Activated CD4-positive, alpha-beta T cell treated with anti-CD3 and anti-CD28 coated beads for 36 hours (primary cell): ENCODE results near the gene PLXNA4. TPM values are rescaled to one million over a fixed set of nuclear protein-coding genes. Genes with fewer than 3 reads are reported as not detected.

Experiments used
- ATAC-seq: fragments of 200-7000 bp; cut with Tn5 transposase; one replicate; pipeline ENCODE4 v1.10.0; 2021; ENCODE audit warnings: mild to moderate bottlenecking, moderate library complexity
- CTCF ChIA-PET: fragments of 350-600 bp; sonication (Branson Sonifier 250); formaldehyde crosslinking; loops from one replicate; lab custom pipeline; 2021; ENCODE audit warnings: antibody characterized with exemption; lab: Charles Lee
- POLR2A ChIA-PET: fragments of 350-600 bp; sonication (Branson Sonifier 250); formaldehyde crosslinking; loops from one replicate; lab custom pipeline; 2021; ENCODE audit warnings: antibody characterized with exemption, inconsistent platforms; lab: Charles Lee
- DNase-seq: peaks from one replicate; pipeline ENCODE4 v3.0.0-alpha.2; 2020
- H3K27ac Mint-ChIP-seq: one replicate; pipeline ENCODE4 v1.8.0; 2021; ENCODE audit warnings: mixed read lengths
- H3K27me3 Mint-ChIP-seq: one replicate; pipeline ENCODE4 v1.8.0; 2021; ENCODE audit warnings: mixed read lengths
- H3K36me3 Mint-ChIP-seq: one replicate; pipeline ENCODE4 v1.8.0; 2021; ENCODE audit warnings: low read depth, mixed read lengths
- H3K4me1 Mint-ChIP-seq: one replicate; pipeline ENCODE4 v1.8.0; 2021; ENCODE audit warnings: mixed read lengths
- H3K4me3 Mint-ChIP-seq: one replicate; pipeline ENCODE4 v1.8.0; 2021; ENCODE audit warnings: mild to moderate bottlenecking, moderate library complexity, mixed read lengths
- H3K9me3 Mint-ChIP-seq: one replicate; pipeline ENCODE4 v1.8.0; 2021; ENCODE audit warnings: low read depth, mixed read lengths
- intact Hi-C, 2 experiments: fragments of 100-400 bp; cut with DNase I in 1 of 2; cut with micrococcal nuclease in 1 of 2; formaldehyde crosslinking; loops; one replicate each; pipeline versions ENCODE4 v1.14.2 to v1.15.1; 2022 to 2024; cut with DNase I, micrococcal nuclease
- total RNA-seq, 2 experiments: library from RNA; stranded (reverse); gene quantifications; one replicate each; pipeline ENCODE4 v1.2.3, GENCODE V29; 2021

Gene PLXNA4
- total RNA-seq, 2 experiments from 2014 or later: 0.07 to 0.09 TPM

DNA sequence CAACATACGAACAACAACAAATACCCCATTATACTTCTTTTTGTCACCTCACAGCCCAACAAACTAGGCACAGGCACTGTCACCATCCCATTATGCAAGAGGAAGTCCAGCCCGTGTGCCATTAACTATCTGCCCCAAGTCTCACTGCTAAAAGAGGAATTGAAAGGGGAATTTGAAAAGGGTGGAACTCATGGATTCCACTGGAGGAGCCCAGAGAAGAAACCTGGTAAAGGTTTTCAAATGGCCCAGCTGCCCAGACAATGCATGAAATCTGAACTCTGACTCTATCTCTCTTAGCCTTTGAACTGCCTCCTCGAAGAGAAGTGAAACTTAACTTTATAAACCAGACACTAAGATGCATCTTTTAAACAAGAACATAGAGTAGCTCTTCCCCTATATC, 130.0 kb downstream of the PLXNA4 start:
- H3K27me3 Mint-ChIP-seq: no peaks in the 10 kb centered on the region
- ATAC-seq: no peak
- H3K4me3 Mint-ChIP-seq: no peak overlapping the region
- no peaks in the 10 kb centered on the region for H3K36me3 Mint-ChIP-seq
- CTCF ChIA-PET: no interaction called here
- no peak overlapping the region for H3K27ac Mint-ChIP-seq
- no peaks in the 10 kb centered on the region for H3K9me3 Mint-ChIP-seq
- DNase-seq: no peak
- intact Hi-C loops: no loop called here
- peaks cover 4% of the 10 kb centered on the region for H3K4me1 Mint-ChIP-seq
- POLR2A ChIA-PET: no interaction called here

DNA sequence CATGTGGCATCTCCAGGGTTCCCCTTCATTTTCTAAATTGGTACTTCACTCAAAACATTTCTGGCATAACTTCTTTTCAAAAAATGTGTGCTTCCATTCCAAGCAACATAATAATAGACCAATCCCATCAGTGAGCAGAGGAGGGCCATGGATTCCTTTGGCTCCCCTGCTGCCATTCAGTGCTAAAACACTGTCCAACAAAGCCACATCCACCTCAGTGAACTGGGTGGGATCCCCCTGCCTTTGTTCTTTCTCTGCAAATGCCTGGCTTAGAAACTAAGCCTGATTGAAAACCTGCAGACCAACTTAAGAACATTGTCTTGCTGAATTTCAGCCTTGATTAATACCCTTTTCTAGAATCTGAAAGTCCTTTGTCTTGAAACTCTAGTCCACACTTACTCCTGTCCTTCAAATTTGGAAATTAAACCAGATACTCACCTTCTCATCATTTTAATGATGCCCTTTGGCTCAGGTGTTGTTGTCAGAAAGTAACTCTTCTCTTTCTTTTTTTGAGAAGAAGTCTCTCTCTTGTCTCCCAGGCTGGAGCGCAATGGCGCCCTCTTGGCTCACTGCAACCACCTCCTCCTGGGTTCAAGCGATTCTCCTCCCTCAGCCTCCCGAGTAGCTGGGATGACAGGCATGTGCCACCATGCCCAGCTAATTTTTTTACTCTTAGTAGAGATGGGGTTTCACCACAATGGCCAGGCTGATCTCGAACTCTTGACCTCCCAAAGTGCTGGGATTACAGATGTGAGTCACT, 132.3 kb downstream of the PLXNA4 start:
- DNase-seq (no peak), ATAC-seq (no peak)
- no peak overlapping the region for H3K27ac Mint-ChIP-seq
- H3K9me3 Mint-ChIP-seq: no peaks in the 10 kb centered on the region
- ChIA-PET POLR2A (no interaction called here), CTCF (no interaction called here)
- no peak overlapping the region for H3K4me3 Mint-ChIP-seq
- intact Hi-C loops: no loop called here
- no peaks in the 10 kb centered on the region for H3K36me3 Mint-ChIP-seq
- H3K4me1 Mint-ChIP-seq: peaks cover 15% of the 10 kb centered on the region
- no peaks in the 10 kb centered on the region for H3K27me3 Mint-ChIP-seq

DNA sequence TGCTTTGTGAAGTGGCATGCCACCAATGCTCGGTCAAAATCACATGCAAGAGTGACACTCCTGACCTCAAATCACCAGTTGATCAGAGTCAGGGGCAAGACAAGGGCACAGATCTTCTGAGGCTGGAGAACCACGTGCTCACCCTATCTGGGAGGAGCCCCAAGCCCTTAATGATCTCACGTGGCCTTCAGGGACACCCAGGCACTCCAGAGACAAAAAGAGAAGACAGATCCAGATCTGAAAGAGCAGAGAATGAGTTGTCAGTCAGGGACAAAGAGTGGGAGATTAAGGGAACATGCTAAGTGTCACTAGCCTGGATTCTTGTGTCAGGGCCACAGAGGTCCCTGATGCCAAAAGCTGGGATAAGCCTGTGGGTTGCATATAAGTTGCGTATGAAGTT, 134.3 kb downstream of the PLXNA4 start:
- DNase-seq (no peak), ATAC-seq (no peak)
- H3K9me3 Mint-ChIP-seq: no peaks in the 10 kb centered on the region
- no peaks in the 10 kb centered on the region for H3K36me3 Mint-ChIP-seq
- no peak overlapping the region for H3K27ac Mint-ChIP-seq
- intact Hi-C loops: no loop called here
- H3K4me3 Mint-ChIP-seq: no peak overlapping the region
- H3K27me3 Mint-ChIP-seq: no peaks in the 10 kb centered on the region
- H3K4me1 Mint-ChIP-seq: peaks cover 32% of the 10 kb centered on the region
- CTCF ChIA-PET: no interaction called here
- POLR2A ChIA-PET: no interaction called here

DNA sequence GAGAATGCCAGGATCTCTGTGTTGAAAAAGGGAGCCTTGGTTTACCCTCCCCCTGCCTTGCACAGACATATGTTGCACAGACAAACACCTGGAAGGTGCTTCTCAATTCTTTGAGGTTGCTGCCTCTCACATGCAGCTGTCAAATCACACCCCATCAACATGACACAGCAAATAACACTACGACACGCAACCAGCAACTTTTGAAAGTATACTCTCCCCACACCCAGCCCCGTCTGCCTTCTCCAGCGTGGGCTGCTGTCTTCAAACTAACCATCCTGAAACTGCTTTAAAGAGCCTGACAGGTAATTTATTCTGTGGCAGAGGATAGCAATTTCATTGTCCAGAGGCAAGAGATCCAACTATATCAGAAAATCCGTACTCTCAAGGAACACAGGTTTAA, 136.1 kb downstream of the PLXNA4 start:
- H3K9me3 Mint-ChIP-seq: no peaks in the 10 kb centered on the region
- H3K27me3 Mint-ChIP-seq: no peaks in the 10 kb centered on the region
- ATAC-seq: no peak
- no peak for DNase-seq
- CTCF ChIA-PET: no interaction called here
- H3K4me3 Mint-ChIP-seq: no peak overlapping the region
- peak overlapping the region; percentile 20 for H3K27ac Mint-ChIP-seq
- peaks cover 48% of the 10 kb centered on the region for H3K4me1 Mint-ChIP-seq
- POLR2A ChIA-PET: no interaction called here
- no peaks in the 10 kb centered on the region for H3K36me3 Mint-ChIP-seq
- intact Hi-C loops: no loop called here

DNA sequence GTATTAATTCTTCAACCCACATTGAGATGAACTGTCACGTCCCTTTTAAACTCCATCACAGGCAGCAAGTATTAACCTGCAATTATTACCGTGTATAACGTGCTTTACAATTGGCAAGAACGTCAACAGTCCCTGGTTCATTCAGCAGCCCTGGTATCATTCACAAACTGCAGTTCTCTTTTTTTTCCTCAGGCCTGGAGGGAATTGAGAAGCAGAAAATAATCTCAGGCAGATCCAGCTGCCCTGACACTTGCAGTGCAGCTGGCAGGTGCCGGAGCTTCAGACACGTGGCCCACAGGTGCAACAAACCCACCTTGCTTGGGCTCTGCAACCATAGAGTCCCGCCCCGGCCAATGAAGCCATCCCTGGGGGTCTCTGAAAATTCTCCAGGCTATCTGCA, 137.3 kb downstream of the PLXNA4 start:
- H3K27ac Mint-ChIP-seq: no peak overlapping the region
- intact Hi-C loops: no loop called here
- CTCF ChIA-PET: interaction anchor here (1.1 kb wide), 1 partner anchor 142 kb away, joined by 4 read pairs; no protein-coding TSS in a partner anchor
- no peaks in the 10 kb centered on the region for H3K36me3 Mint-ChIP-seq
- DNase-seq (no peak), ATAC-seq (no peak)
- POLR2A ChIA-PET: no interaction called here
- H3K4me3 Mint-ChIP-seq: no peak overlapping the region
- no peaks in the 10 kb centered on the region for H3K9me3 Mint-ChIP-seq
- peaks cover 60% of the 10 kb centered on the region for H3K4me1 Mint-ChIP-seq
- no peaks in the 10 kb centered on the region for H3K27me3 Mint-ChIP-seq

DNA sequence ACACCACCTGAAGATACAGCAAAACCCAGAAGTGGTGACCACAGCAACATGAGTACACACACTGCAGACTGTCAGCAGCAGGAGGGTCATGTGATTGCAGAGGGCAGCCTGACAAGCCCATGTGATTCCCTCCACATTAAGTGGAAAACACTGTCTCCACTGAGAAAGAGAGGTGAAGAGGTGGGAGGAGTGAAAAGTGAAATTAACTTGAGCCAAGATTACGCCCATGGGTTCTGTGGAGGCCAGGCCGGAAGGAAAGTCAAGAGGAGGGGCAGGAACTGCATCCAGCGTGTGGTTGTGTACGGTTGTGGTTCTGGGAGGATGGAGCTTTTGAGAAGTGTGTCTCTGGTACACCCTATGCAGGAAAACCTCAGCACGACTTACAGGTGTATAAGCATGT, 138.5 kb downstream of the PLXNA4 start:
- CTCF ChIA-PET: no interaction called here
- intact Hi-C loops: no loop called here

DNA sequence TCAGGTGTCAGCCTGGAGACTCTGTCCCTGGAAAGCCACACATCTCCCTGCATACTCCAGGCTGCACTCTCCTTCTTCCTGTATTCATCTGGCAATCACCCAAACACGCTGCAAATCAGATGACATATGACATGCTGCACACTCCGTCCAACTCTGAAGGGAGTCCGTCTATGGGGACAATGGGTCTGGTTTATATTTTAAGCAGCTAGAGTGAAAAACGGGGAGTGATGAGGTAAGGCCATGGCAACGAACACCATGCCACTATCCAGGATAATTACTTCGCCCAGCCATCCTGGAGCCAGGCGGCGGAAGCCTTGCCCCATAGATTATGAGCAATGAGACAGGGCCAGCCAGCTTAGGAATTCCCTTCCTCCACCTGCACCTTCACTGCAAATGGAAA, 140.1 kb downstream of the PLXNA4 start:
- POLR2A ChIA-PET: no interaction called here
- Mint-ChIP-seq H3K4me3 (no peak overlapping the region), H3K4me1 (peaks cover 87% of the 10 kb centered on the region), H3K27me3 (no peaks in the 10 kb centered on the region), H3K9me3 (no peaks in the 10 kb centered on the region), H3K36me3 (no peaks in the 10 kb centered on the region), H3K27ac (no peak overlapping the region)
- CTCF ChIA-PET: interaction anchor here (0.8 to 1.2 kb wide), 2 partner anchors 17 to 316 kb away, joined by 3 read pairs; no protein-coding TSS in a partner anchor
- intact Hi-C loops: loop anchor here in 1 of 2 experiments (1.0 kb wide), 1 partner anchor 30 kb away; no protein-coding TSS in a partner anchor
- ATAC-seq (no peak), DNase-seq (no peak)

More for the DNA sequence above, 138.5 kb downstream of the PLXNA4 start:
- Mint-ChIP-seq H3K9me3 (no peaks in the 10 kb centered on the region), H3K4me3 (no peak overlapping the region), H3K27me3 (no peaks in the 10 kb centered on the region), H3K4me1 (peaks cover 70% of the 10 kb centered on the region), H3K36me3 (no peaks in the 10 kb centered on the region), H3K27ac (peak overlapping the region; percentile 63)
- POLR2A ChIA-PET: interaction anchor here (0.6 to 0.7 kb wide), 3 partner anchors 757 to 1688 kb away, joined by 3 to 9 read pairs (median 7); no protein-coding TSS in a partner anchor
- DNase-seq: peak; percentile 47
- peak; percentile 83 for ATAC-seq

DNA sequence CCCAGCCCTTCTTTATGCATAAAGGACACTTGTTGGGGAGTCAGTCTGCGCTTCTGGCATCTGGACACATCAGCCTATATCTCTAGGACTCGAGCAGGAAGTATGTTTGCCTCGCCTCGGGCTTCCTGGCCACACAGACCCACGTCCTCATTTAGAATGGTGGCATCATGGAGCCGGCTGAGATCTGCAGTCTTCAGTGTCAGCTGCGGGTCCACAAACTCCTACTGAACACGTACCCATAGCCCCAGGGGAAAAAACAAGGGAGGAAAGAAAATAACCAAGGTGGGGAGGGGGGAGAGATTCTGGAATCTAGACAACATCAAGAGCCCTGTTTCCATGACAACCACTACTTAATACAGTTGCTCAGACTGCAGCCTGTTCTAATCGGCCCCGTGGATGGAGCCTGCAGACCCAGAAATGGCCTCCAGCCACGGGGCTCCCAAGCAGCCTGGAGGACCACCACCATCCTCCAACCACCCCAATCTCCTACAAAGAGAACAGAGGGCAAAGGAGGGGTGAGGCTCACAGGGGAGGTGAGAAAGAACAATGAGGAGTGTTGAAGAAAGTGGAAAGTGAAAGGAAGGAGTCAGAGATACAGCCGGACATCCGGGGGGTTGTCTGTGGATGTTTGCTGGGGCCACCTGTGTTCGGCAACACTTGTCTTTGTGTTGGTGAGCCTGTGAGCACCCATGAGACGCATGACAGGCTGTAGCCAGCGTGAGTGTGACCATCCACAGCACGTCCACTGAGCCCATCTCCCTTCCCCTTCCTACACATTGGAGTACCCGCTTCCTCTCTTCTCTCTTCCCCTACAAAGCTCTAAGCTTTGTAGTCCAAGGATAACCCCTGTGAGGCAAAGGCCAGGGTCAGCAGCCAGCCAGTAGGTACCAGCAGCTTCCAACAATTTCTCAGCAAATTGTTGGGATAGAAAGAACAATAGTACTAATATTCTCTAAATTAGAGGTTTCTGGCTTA, 141.0 kb downstream of the PLXNA4 start:
- ATAC-seq: no peak
- POLR2A ChIA-PET: no interaction called here
- Mint-ChIP-seq H3K9me3 (no peaks in the 10 kb centered on the region), H3K27me3 (no peaks in the 10 kb centered on the region), H3K4me3 (peak overlapping the region; percentile 14), H3K36me3 (no peaks in the 10 kb centered on the region), H3K4me1 (peaks cover 92% of the 10 kb centered on the region), H3K27ac (peak overlapping the region; percentile 49)
- CTCF ChIA-PET: interaction anchor here (1.2 kb wide), 1 partner anchor 16 kb away, joined by 3 read pairs; no protein-coding TSS in a partner anchor
- DNase-seq: no peak
- intact Hi-C loops: no loop called here

DNA sequence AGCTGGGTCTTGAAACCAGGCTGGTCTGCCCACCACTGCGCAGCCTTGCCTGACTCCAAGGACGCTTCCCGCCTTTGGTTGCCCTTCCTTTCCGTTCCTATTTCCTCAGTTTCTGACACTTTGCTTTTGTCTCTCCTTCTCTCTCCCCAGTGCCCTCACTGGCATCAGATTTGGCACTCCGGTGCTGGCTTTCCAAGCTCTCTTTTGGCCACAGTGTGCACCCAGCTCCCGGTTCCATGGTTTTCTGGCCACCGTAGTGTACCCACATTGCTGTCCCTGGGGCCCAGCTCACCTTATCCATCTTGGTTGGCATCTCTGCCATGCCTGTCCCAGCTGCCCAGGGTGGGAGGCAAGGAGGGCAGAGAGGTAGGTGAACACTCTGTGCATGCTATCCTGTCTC, 142.2 kb downstream of the PLXNA4 start:
- POLR2A ChIA-PET: interaction anchor here (0.6 kb wide), 1 partner anchor 53 kb away, joined by 3 read pairs; no protein-coding TSS in a partner anchor
- CTCF ChIA-PET: interaction anchor here (0.6 to 0.7 kb wide), 3 partner anchors 11 to 1356 kb away, joined by 3 read pairs; no protein-coding TSS in a partner anchor
- ATAC-seq (no peak), DNase-seq (no peak)
- H3K4me3 Mint-ChIP-seq: no peak overlapping the region
- no peaks in the 10 kb centered on the region for H3K9me3 Mint-ChIP-seq
- intact Hi-C loops: no loop called here
- H3K36me3 Mint-ChIP-seq: no peaks in the 10 kb centered on the region
- peaks cover 85% of the 10 kb centered on the region for H3K4me1 Mint-ChIP-seq
- H3K27me3 Mint-ChIP-seq: no peaks in the 10 kb centered on the region
- peak overlapping the region; percentile 19 for H3K27ac Mint-ChIP-seq

DNA sequence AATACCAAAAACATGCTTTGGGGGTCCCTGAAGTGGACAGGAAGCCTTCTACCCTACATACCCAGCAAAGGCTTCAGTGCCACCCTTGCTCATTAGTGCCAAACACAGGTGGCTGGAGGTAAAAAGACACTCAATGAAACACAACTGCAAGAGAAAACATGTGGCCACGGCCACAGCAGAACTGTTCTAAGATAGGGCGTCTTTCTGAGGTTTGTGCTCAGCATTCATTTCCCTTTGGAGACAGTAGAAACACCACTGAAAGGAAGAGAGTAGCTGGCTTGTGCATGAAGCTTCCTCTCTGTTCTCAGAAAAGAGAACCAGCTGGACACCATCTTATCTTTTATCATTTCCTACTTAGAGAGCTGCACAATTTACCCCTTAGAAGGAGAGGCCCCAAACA, 143.0 kb downstream of the PLXNA4 start:
- POLR2A ChIA-PET: no interaction called here
- H3K36me3 Mint-ChIP-seq: no peaks in the 10 kb centered on the region
- no peak overlapping the region for H3K4me3 Mint-ChIP-seq
- H3K9me3 Mint-ChIP-seq: no peaks in the 10 kb centered on the region
- CTCF ChIA-PET: interaction anchor here (0.7 kb wide), 1 partner anchor 11 kb away, joined by 3 read pairs; no protein-coding TSS in a partner anchor
- DNase-seq (no peak), ATAC-seq (no peak)
- peaks cover 80% of the 10 kb centered on the region for H3K4me1 Mint-ChIP-seq
- H3K27me3 Mint-ChIP-seq: no peaks in the 10 kb centered on the region
- intact Hi-C loops: no loop called here
- no peak overlapping the region for H3K27ac Mint-ChIP-seq
